Calu3 (cell line): ENCODE results near the gene FAAH. TPM values are rescaled to one million over a fixed set of nuclear protein-coding genes. Genes with fewer than 3 reads are reported as not detected.

Experiments
- BruUV-seq: library from RNA; stranded (reverse); fragments of 400-500 nt; replicated peaks from 2 replicates; lab custom pipeline; 2021; lab: Mats Ljungman, UMichigan
- CTCF ChIA-PET: fragments of 300-600 bp; sonication (Branson Sonifier 250); formaldehyde crosslinking; loops from one replicate; lab custom pipeline; 2022; ENCODE audit warnings: antibody characterized with exemption; lab: Charles Lee
- DNase-seq: peaks from one replicate; pipeline ENCODE4 v3.0.0; 2022
- H3K27ac Mint-ChIP-seq: one replicate; pipeline ENCODE4 v1.8.0; 2022; ENCODE audit warnings: mixed read lengths; ENCODE audit not compliant: unreplicated experiment
- H3K27me3 Mint-ChIP-seq: one replicate; pipeline ENCODE4 v1.8.0; 2022; ENCODE audit warnings: mixed read lengths; ENCODE audit not compliant: unreplicated experiment
- H3K36me3 Mint-ChIP-seq: one replicate; pipeline ENCODE4 v1.8.0; 2022; ENCODE audit warnings: mild to moderate bottlenecking, moderate library complexity, mixed read lengths; ENCODE audit not compliant: insufficient read depth, unreplicated experiment
- H3K4me1 Mint-ChIP-seq: one replicate; pipeline ENCODE4 v1.8.0; 2022; ENCODE audit warnings: mild to moderate bottlenecking, low read depth, mixed read lengths; ENCODE audit not compliant: unreplicated experiment
- H3K4me3 Mint-ChIP-seq: one replicate; pipeline ENCODE4 v1.8.0; 2022; ENCODE audit warnings: mild to moderate bottlenecking, low read depth, moderate library complexity, mixed read lengths; ENCODE audit not compliant: unreplicated experiment
- H3K9me3 Mint-ChIP-seq: one replicate; pipeline ENCODE4 v1.8.0; 2022; ENCODE audit warnings: low read depth, mixed read lengths; ENCODE audit not compliant: unreplicated experiment
- intact Hi-C: fragments of 100-400 bp; cut with micrococcal nuclease; formaldehyde crosslinking; loops from one replicate; pipeline ENCODE4 v1.10.0; 2022; ENCODE audit not compliant: unreplicated experiment
- total RNA-seq: library from RNA; stranded (reverse); gene quantifications from 2 replicates; pipeline ENCODE4 v1.2.3, GENCODE V29; 2022
- TF ChIP-seq, protein P1 (sequence below): fragments of 200-600 bp; IDR thresholded peaks from one replicate; pipeline ENCODE4 v1.8.0; 2022; ENCODE audit warnings: antibody characterized with exemption; ENCODE audit not compliant: unreplicated experiment

Gene FAAH
- total RNA-seq, 1 experiment from 2014 or later = 31.4 TPM

DNA sequence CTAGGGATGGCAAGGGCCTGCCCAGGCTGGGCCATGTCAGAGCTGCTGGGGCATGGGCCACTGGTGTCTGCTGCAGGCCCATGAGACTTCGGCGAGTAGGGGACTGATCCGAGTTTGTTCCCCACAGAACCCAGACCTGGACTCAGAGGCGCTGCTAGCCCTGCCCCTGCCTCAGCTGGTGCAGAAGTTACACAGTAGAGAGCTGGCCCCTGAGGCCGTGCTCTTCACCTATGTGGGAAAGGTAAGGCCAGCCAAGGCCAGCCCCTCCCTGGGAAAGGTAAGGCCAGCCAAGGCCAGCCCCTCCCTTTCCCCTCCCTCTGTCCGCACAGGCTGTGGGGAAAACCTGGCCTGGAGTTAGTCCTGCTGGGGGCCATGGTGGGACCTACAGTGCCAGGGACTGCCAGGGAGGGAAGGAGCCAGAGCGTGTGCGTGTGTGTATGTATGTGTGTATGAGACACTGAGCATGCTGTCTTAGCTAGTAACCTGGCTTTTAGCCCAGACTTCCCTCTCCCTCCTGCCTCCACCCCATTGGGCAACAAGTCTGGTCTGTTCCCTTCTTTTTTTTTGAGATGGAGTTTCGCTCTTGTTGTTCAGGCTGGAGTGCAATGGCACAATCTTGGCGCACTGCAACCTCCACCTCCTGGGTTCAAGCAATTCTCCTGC, 8.0 kb downstream of the FAAH start:
- Mint-ChIP-seq H3K9me3 (no peaks in the 10 kb centered on the region), H3K4me1 (peaks cover 8% of the 10 kb centered on the region), H3K27me3 (no peaks in the 10 kb centered on the region), H3K27ac (no peak overlapping the region), H3K36me3 (peaks cover 7% of the 10 kb centered on the region), H3K4me3 (no peak overlapping the region)
- BruUV-seq = no TSS peak
- DNase-seq = peak; percentile 83
- intact Hi-C loops = no loop called here
- CTCF ChIA-PET = interaction anchor here (0.7 to 1.2 kb wide), 2 partner anchors 69 to 120 kb away, joined by 5 to 6 read pairs; no protein-coding TSS in a partner anchor
- TF ChIP-seq, protein P1, sequence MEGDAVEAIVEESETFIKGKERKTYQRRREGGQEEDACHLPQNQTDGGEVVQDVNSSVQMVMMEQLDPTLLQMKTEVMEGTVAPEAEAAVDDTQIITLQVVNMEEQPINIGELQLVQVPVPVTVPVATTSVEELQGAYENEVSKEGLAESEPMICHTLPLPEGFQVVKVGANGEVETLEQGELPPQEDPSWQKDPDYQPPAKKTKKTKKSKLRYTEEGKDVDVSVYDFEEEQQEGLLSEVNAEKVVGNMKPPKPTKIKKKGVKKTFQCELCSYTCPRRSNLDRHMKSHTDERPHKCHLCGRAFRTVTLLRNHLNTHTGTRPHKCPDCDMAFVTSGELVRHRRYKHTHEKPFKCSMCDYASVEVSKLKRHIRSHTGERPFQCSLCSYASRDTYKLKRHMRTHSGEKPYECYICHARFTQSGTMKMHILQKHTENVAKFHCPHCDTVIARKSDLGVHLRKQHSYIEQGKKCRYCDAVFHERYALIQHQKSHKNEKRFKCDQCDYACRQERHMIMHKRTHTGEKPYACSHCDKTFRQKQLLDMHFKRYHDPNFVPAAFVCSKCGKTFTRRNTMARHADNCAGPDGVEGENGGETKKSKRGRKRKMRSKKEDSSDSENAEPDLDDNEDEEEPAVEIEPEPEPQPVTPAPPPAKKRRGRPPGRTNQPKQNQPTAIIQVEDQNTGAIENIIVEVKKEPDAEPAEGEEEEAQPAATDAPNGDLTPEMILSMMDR = no peak

DNA sequence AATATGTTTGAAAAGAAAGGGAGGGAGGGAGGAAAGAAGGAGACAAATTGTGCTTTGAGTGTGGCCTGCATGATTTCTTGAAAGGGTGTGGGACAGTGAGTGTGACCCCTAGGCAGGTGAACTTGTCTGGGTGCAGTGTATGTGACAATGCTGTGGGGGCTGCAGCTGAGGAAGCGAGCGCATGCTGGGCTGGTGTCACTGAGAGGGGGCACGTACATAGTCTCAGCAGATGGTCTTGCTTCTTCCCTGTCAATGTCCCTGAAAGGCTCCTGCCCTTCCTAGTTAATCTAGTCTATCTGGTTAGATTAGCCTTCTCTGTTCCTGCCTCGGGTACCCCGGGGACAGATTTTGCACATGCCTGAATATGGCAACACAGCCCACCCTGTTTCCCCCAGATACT, 9.8 kb downstream of the FAAH start:
- H3K4me3 Mint-ChIP-seq = no peak overlapping the region
- BruUV-seq = no TSS peak
- CTCF ChIA-PET = no interaction called here
- H3K27me3 Mint-ChIP-seq = no peaks in the 10 kb centered on the region
- H3K27ac Mint-ChIP-seq = no peak overlapping the region
- DNase-seq = no peak
- H3K9me3 Mint-ChIP-seq = no peaks in the 10 kb centered on the region
- TF ChIP-seq, protein P1 = no peak
- peaks cover 7% of the 10 kb centered on the region for H3K36me3 Mint-ChIP-seq
- intact Hi-C loops = no loop called here
- peaks cover 8% of the 10 kb centered on the region for H3K4me1 Mint-ChIP-seq

DNA sequence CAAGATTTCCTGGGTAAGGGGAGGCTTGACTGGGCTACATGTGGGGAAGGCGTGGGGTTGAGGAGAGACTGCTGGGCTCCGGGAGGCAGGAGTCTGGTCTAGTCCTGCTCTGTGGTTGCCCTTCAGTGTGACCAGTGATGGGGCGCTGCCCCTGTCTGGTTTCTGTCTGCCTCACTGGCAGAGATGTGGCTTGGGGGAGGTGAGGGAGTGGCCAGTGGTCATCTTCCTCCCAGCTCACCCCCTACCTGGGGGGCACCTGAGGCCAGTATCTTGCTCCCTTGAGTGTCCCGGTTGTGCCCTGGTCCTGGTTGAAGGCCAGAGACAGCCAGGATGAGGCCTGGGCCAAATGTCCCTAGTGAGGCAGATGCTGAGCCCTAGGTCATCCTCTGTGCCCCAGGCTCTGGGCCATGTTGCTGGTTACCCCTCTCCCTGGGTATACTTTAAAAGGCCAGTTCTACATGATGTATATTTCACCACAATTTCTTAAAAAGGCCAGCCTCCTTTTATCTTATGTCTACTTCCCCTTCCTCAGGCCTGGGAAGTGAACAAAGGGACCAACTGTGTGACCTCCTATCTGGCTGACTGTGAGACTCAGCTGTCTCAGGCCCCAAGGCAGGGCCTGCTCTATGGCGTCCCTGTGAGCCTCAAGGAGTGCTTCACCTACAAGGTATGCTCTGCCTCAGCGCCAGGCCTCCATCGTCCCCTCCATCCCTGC, 10.5 kb downstream of the FAAH start:
- no peak for DNase-seq
- H3K4me3 Mint-ChIP-seq = no peak overlapping the region
- H3K36me3 Mint-ChIP-seq = peaks cover 7% of the 10 kb centered on the region
- intact Hi-C loops = no loop called here
- H3K4me1 Mint-ChIP-seq = peaks cover 8% of the 10 kb centered on the region
- BruUV-seq = no TSS peak
- H3K9me3 Mint-ChIP-seq = no peaks in the 10 kb centered on the region
- CTCF ChIA-PET = interaction anchor here (1.0 kb wide), 1 partner anchor 10 kb away, joined by 6 read pairs; no protein-coding TSS in a partner anchor
- no peaks in the 10 kb centered on the region for H3K27me3 Mint-ChIP-seq
- no peak overlapping the region for H3K27ac Mint-ChIP-seq
- TF ChIP-seq, protein P1 = no peak

GRCh38 chr1:46405197-46405555, 11.1 kb downstream of the FAAH start:
- Mint-ChIP-seq H3K27ac (no peak overlapping the region), H3K4me1 (peaks cover 8% of the 10 kb centered on the region), H3K27me3 (no peaks in the 10 kb centered on the region), H3K9me3 (no peaks in the 10 kb centered on the region), H3K36me3 (peaks cover 7% of the 10 kb centered on the region), H3K4me3 (no peak overlapping the region)
- intact Hi-C loops = no loop called here
- no TSS peak for BruUV-seq
- TF ChIP-seq, protein P1 = no peak
- CTCF ChIA-PET = interaction anchor here (0.6 to 1.0 kb wide), 2 partner anchors 10 to 131 kb away, joined by 5 to 6 read pairs; no protein-coding TSS in a partner anchor
- no peak for DNase-seq
